ENCODE data around the gene RBM6.
"Not testable (repeated sequence)": the region's sequence is repeated elsewhere in the genome, so short reads cannot be mapped to it uniquely, and the experiment has no call there.

Gene RBM6

GRCh38 chr3:49992326-49992725, 52.4 kb downstream of the RBM6 start:
- DNase-seq (ENCODE audit: low read depth in 2 of 2), result no peak

- no peak for DNase-seq (ENCODE audit: low read depth in 2 of 2)
Measured at GRCh38 chr3:49994476-49994875, 54.5 kb downstream of the RBM6 start.

DNA sequence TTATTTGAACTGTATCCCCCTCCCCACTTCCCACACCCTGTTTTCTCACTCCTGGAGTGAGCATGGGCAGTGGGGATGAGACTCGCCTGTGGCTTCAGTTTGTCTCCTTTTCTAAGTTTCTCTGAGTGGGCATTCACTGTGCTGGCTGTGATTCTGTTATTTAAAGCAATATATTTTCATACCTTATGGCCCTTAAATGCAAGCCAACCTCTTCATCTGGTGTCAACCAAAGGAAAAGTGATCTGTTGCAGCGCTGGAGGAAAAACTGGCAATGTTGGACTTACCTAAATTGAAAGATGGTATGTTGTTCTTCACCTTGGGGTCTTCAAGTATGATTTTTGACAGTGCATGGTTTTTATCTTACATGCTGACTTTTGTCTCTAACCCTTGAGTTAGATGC, 56.1 kb downstream of the RBM6 start:
- DNase-seq (ENCODE audit: low read depth in 2 of 2), result no peak

DNA sequence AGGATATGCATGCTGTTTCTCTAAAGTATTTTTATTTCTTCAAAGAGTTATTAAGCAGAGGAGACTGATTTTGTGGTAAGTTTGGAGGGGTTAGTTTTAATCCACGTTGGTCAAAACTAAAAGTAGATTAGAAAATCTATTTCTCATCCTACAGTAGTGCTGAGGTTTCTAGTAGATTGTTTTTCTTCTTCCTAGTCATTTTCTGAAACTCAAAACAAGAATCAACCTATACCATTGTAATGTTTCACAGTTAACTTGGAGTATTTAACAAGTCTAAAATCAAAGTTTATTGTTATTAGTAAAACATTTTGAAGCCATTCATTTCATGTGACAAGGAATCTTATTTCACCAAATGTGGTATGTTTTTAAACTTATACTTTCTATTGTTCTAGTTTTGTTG, 57.9 kb downstream of the RBM6 start:
- no peak for DNase-seq (ENCODE audit: low read depth in 2 of 2)

DNA sequence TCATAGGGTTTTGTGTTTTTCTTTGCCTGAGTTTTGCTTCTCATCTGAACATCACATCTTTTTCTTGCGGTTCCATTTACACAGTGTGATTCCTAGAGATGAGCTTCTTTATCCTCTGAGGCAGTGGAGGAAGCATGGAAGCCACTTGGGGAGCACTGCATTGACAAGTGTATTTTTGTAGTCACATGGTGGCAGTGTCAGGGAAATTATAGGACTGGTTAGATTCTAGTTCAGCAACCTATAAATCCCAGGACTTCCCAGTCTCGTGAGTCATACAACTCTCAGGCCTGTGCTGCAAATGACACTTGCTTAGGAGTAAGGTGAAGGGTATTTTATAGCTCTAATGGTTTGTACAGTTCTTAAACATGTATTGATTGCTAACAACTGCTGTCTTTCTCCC, 58.4 kb downstream of the RBM6 start:
- DNase-seq (ENCODE audit: low read depth in 2 of 2), result no peak

GRCh38 chr3:50001511-50001910, 61.6 kb downstream of the RBM6 start:
- no peak for DNase-seq (ENCODE audit: low read depth in 2 of 2)

DNA sequence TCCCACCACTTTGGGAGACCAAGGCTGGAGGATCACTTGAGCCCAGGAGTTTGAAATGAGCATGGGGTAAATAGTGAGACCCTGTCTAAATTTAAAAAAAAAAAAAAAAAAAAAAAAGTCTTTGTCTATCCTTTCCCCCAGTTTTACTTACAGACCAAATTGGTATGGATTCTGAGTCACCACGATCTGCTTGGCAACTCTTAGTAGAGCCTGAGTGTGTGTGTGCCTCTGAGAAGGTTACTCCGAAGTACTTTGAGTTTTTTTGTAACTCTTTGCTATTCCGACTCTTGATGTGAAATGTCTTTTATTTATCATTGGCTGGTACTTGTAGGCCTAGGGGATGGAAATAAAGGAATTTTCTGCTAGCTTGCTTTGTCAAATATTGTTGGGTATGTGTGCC, 63.3 kb downstream of the RBM6 start:
- DNase-seq (ENCODE audit: low read depth in 2 of 2), result no peak

DNA sequence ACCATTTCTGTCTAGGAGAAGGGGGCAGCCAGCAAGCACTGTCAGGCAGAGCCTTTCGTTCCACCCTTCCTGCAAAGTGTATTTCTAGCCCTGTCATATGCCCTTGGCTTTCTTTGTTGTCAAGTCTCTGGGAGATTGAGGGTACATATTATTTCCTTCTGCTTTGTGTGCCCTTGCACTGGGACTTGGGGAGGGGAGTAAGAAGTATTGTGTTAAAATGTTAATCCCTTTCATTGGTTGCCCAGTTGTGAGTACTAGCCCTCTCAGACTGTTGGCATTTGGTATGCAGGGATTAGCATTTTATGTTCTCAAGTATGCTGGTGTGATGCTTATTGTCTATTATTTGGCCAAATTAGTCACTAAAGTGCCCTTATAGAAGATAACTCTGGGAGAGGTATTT, 63.9 kb downstream of the RBM6 start:
- DNase-seq (ENCODE audit: low read depth in 2 of 2), result no peak

GRCh38 chr3:50008931-50009330, 69.0 kb downstream of the RBM6 start:
- no peak for DNase-seq (ENCODE audit: low read depth in 2 of 2)

GRCh38 chr3:50010959-50011358, 71.0 kb downstream of the RBM6 start:
- no peak for DNase-seq (ENCODE audit: low read depth in 2 of 2)

DNA sequence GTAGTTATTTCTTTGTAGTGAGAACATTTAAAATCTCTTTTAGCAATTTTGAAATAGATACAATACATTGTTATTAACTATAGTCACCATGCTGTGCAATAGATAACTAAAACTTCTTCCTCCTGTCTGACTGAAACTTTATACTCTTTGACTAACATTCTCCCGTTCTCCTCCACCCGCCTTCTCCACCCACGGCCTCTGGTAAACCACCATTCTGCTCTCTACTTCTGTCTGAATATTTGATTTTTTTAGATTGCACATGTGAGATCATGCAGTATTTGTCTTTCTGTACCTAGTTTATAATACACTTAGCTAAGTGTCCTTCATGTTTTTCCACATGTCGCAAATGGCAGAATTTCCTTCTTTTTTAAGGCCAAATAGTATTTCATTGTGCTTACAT, 76.0 kb downstream of the RBM6 start:
- DNase-seq (ENCODE audit: low read depth in 2 of 2), result no peak

DNA sequence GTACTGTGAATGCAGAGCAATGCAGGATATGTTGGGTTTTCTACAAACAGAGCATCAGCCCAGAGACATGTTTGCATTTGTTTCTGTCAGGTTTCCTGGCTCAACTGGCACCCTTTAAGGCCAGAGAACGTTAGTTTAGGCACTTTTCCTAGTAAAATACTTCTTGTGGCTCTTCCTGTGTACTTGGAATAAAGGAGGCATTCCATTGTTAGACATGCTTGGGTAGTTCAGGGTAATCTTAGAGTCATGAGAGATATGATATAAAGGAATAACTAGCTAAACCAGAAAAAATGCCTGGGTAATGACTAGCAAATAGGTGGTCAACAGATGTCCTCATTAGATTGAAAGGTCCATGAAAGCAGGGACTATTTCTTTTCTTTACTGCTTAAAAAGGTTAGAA, 88.4 kb downstream of the RBM6 start:
- no peak for DNase-seq (ENCODE audit: low read depth in 2 of 2)

- DNase-seq (ENCODE audit: low read depth in 2 of 2), result not testable (repeated sequence)
Measured at GRCh38 chr3:50031201-50031600, 91.3 kb downstream of the RBM6 start.

DNA sequence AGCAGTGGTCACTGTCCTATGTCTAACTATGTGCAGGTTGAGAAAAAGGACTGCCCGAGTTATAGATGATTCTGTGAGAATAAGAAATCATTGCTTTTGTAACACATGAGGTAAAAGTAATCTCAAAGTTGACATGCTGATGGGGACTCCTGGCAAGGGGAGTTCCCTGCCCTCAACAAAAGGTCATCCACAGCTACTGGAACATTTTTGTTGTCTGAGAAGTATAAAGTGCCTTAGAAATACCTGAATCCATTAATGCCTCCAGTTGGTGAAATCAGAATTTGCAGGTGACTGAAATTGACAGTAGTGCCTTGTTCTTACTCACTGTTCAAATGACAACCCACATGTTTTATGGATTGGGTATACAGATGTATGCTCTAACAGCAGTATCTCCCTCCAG, 105.0 kb downstream of the RBM6 start:
- no peak for DNase-seq (ENCODE audit: low read depth in 2 of 2)

- DNase-seq (ENCODE audit: low read depth in 2 of 2), result no peak
Measured at GRCh38 chr3:50047426-50047825, 107.5 kb downstream of the RBM6 start.

DNA sequence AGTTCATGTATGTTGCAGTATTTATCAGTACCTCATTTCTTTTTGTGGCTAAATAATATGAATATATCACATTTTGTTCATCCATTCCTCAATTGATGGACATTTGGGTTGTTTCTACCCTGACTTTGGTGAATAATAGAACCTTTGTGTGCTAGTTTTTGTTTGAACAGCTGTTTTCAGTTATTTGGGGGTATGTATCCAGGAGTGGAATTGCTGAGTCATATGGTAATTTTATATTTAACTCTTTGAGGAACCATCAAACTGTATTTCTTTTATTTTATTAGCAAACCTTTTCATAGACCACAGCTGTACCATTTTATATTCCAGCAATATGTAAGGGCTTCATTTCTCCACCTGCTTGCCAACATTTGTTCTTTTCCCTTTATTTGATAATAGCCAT, 110.4 kb downstream of the RBM6 start:
- DNase-seq (ENCODE audit: low read depth in 2 of 2), result peak; percentile 72 to 76

GRCh38 chr3:50057756-50058155, 117.8 kb downstream of the RBM6 start:
- no peak for DNase-seq (ENCODE audit: low read depth in 2 of 2)

GRCh38 chr3:50068134-50068533, 128.2 kb downstream of the RBM6 start:
- DNase-seq (ENCODE audit: low read depth in 2 of 2), result no peak

- no peak for DNase-seq (ENCODE audit: low read depth in 2 of 2)
Measured at GRCh38 chr3:50078091-50078490, 138.1 kb downstream of the RBM6 start.

DNA sequence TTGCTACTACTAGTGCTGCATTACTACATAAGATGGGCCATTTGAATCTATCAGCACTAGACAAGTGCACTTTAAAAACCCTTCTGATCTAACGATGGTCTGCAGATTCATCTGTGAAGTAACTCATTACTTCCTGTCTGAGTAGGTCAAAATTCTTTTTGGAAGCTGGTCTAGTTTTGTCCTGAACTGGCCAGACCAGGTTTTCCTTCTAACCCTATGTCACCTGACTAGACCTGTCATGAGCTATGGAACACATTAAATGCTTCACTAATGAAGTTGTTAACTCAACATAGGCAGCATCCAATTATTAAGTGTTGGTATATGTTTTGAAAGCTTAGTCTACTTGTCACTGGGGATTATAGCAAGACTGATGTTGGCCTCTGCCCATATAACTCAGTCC, 138.7 kb downstream of the RBM6 start:
- DNase-seq (ENCODE audit: low read depth in 2 of 2), result no peak

GRCh38 chr3:50084951-50085350, 145.0 kb downstream of the RBM6 start:
- not testable (repeated sequence) for DNase-seq (ENCODE audit: low read depth in 2 of 2)

GRCh38 chr3:50088725-50089608, 149.0 kb downstream of the RBM6 start, which contains the start of gene RBM5:
RBM5 (plus strand) TSS chr3:50088919; CDS start chr3:50090435, 1,516 bp downstream.
- DNase-seq (ENCODE audit: low read depth in 2 of 2), result peak; percentile 78 to 79

DNA sequence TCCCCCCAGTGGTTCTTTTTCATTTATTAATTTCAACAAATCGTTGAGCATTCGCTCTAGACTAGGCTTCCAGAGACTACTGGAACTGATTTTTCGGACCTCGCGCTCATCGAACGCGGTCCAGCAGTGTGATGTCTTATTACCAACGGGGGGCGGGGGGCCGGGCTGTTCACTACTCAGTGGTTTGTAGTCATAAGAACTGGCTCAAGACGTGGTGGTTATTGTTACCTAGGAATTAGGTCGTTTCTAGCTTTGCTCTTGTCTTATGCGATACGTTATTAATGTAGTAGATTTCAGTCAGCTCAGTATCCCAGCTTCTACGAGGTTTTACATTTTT, 149.6 kb downstream of the RBM6 start:
- DNase-seq (ENCODE audit: low read depth in 2 of 2), result no peak

GRCh38 chr3:50090984-50091383, 151.0 kb downstream of the RBM6 start:
- DNase-seq (ENCODE audit: low read depth in 2 of 2), result no peak

Data from fibroblast of skin of left quadriceps (primary cell).